GM18951 (cell line): ENCODE results near the gene ASPM.

ENCODE experiments used
- POLR2A ChIP-seq: IDR thresholded peaks from 4 replicates; pipeline ENCODE4 v1.6.1; 2011; ENCODE audit warnings: mild to moderate bottlenecking; ENCODE audit not compliant: insufficient read length, insufficient read depth; ENCODE audit errors: extremely low read depth
- in situ Hi-C: fragments of 300-500 bp; cut with MboI; formaldehyde crosslinking; loops from one replicate; pipeline ENCODE4 v1.12.0; 2022; ENCODE audit warnings: low sequenced_read_pairs, mixed read lengths, inconsistent platforms; ENCODE audit not compliant: unreplicated experiment

The ASPM gene

DNA sequence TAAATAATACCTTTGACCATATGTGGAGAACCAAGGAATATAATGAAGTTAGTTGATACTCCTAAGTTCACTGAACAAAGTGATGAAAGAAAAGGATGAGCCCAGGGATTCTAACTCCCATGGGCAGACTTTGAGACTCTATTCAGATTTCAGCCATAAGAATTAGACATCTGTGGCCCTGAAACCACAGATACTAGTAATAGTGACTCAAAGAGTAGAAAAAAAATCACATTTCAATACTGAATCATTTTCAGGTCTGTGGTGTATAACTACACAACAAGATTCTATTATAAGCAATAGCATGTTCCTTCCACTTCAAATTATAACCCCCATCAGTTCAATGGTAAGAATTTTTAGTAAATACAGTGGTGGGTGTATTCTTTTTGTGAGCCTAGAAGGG is 63.0 kb downstream of the ASPM start:
- TF ChIP-seq POLR2A, result no peak
- in situ Hi-C loops, result no loop called here

DNA sequence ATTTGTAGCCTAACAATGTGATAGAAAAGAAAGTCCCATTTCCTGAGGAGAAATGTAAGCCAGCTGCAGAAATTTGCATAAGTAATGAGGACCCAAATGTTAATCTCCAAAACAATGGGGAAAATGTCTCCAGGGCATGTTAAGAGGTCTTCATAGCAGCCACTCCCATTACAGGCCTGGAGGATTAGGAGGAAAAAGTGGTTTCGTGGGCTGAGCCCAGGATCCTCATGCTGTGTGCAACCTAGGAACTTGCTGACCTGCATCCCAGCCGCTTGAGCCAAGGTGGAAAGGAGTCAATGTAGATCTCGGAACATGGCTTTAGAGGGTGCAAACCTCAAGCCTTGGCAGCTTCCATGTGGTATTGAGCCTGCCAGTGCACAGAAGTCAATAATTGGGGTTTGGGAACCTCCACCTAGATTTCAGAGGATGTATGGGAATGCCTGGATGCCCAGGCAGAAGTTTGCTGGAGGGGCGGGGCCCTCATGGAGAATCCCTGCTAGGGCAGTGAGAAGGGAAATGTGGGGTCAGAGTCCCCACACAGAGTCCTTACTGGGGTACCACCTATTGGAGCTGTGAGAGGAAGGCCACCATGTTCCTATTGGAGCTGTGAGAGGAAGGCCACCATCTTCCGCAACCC is 65.2 kb downstream of the ASPM start:
- in situ Hi-C loops, result no loop called here
- TF ChIP-seq POLR2A, result no peak

DNA sequence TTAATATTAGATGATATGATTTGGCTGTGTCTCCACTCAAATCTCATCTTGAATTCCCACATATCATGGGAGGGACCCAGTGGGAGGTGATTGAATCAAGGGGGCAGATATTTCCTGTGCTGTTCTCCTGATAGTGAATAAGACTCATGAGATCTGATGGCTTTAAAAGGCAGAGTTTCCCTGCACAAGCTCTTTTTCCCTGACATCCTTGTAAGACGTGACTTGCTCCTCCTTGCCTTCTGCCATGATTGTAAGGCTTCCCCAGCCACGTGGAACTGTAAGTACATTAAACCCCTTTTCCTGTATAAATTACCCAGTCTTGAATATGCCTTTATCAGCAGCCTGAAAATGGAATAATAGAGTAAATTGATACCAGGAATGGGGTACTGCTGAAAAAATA is 66.1 kb downstream of the ASPM start:
- TF ChIP-seq POLR2A, result no peak
- in situ Hi-C loops, result no loop called here

DNA sequence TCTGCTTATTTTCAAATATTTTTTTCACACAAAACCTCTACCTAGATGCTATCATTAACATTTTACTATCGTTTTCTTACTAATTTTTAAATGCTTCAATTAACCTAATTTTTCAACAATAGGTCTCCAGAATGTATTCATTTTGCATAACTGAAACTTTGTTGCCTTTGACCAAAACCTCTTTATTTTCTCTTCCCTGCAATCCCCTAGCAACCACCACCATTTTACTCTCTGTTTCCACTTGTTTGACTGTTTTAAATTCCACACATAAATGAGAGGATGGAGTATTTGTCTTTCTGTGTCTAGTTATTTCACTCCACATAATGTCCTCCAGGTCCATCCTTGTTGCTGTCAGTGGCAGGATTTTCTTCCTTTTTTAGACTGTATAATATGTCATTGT is 69.9 kb downstream of the ASPM start:
- TF ChIP-seq POLR2A, result no peak
- in situ Hi-C loops, result no loop called here

DNA sequence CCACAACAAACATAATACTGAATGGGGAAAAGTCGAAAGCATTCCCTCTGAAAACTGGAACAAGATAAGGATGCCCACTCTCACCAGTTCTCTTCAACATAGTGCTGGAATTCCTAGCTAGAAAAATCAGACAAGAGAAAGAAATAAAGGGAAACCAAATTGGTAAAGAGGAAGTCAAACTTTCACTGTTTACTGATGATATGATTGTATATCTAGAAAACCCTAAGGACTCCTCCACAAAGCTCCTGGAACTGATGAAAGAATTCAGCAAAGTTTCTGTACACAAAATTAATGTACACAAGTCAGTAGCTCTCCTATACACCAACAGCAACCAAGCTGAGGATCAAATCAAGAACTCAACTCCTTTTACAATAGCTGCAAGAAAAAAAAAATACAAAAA is 72.5 kb downstream of the ASPM start:
- in situ Hi-C loops, result no loop called here
- no peak for TF ChIP-seq POLR2A

DNA sequence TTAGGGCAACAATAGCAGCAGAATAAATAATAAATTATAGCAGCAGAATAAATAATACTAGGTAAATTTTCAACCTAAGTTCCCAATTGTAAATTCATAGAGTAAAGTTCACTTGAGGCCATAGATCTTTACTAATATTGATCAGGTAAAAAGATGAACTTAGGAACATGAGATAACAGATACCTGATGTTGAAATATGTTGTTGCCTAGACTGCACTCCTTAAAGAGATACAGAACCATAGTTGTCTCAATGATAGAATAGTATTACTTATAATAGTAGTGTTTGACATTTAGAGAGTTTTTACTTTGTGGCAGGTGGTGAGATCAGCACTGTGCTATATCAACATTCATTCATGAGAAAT is 79.0 kb downstream of the ASPM start:
- in situ Hi-C loops, result no loop called here
- TF ChIP-seq POLR2A, result no peak

DNA sequence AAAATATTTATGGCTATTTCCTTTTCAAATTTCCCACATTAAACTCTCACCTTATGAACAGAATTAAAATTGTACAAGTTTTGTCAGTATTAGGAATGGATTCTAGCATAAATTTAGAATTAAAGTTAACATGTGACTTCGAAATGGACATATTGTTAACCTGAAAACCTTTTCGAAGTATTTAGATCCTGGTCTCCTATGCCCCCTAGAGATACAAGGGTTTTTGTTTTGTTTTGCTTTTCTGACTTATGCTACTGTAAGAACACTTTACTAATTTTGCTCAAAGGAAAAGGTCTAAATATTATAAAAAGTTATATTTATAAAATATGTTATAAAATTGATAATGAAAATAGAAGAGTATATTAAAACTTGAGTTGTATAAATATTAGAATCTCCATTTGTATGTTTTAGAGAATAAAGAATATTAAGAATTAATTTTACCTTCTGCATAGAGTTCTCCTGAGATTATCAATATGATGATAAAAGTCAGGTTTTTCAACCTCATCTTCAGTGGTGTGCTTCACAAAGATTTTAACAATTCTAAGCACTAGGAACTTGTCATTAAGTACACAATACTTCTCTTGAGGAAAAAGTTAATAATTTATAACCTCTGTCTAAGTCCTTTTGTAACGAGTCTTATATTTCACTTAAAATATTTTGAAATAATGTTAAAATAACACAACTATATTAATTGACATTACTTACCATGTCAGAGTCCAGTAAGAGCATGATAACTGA is 79.6 kb downstream of the ASPM start, which contains the start of gene F13B:
TSS of gene F13B (minus strand) at position 542 of the 738 bp plus-strand sequence. CDS start at position 505, 37 bp downstream.
- TF ChIP-seq POLR2A, result no peak
- in situ Hi-C loops, result no loop called here

DNA sequence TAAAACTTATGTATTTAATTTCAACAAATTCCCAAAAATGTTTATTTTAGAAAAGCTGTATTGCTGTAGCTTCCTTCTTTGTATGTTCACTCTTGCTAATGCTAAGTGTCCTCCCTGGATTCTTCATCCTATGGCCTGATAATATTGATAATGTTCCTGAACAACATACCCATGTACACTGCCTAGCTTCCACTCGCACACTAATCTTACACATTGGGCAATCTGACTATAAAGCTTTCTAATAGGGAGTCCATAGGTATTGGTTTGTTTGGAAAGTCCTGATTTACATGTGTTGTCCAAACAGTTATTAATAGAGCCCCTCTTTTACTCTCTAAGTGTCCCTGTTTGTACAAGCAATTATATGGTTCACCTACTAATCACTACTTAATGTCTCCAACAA is 80.2 kb downstream of the ASPM start:
- in situ Hi-C loops, result no loop called here
- TF ChIP-seq POLR2A, result no peak

DNA sequence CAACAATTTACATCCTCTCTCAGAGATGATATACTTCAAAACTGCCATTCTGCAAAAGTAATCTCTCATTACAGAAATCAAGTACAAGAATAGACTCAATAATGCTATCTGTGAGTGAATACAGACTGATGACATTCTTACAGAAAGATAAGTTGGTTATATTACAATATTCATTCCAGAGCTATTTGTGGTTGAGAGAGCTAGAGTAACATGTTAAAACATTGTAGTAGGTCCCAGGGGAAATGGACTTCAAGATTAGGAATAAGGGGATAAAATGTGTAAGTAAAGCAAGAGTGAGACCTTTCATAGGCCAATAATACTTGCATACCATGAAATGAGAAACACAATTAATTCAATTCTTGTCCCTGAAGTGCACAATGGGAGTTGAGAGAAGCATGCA is 80.9 kb downstream of the ASPM start:
- no peak for TF ChIP-seq POLR2A
- in situ Hi-C loops, result no loop called here

DNA sequence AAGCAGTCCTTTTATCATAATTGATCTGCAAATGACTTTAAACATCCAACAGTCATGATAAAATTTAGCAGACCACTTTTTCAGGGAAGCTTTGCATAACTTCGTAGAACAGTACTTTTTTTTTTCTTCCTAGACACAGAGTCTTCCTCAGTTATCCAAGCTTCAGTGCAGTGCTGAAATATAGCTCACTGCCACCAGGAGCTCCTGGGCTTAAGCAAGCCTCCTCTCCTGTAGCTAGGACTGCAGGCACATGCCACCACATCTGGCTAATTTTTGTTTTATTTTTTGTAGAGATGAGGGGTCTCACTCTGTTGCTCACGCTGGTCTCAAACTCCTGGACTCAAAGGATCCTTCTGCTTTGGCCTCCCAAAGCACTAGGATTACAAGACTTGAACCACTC is 83.3 kb downstream of the ASPM start:
- in situ Hi-C loops, result no loop called here
- TF ChIP-seq POLR2A, result no peak

DNA sequence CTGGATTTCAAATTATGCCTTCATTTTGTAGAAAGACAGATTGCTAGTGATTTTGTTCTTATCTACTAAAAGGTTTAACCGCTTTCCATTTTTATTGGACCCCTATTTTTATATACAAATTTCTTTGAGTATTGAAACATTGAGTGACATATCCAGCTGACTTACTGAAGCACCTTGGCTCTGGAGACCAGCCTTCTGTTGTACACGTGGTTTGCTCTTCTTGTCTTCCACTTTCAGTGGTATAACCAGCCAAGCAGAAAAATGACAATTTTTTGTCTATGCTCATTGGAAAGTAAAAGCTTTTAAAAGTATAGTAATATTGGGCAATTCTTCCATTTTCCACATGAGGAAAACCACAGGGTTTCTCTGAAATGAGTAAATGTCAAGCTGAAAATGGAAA is 83.8 kb downstream of the ASPM start:
- no peak for TF ChIP-seq POLR2A
- in situ Hi-C loops, result no loop called here

DNA sequence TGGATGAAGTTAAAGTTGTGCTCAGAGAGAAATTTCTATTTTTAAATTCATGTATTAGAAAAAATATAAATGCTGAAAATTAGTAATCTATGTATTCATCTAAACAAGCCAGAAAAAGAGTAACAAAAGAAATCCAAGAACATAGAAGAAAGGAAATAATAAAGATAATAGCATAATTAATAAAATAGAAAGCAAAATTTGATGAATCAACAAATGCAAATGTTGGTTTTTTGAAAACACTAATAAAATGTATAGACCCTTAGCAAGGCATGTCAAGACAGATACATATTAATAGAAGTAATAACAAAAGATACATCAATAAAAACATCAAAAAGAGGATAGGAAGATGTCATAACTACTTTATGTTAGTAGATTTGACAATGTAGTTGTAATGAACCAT is 97.4 kb downstream of the ASPM start:
- no peak for TF ChIP-seq POLR2A
- in situ Hi-C loops, result no loop called here

DNA sequence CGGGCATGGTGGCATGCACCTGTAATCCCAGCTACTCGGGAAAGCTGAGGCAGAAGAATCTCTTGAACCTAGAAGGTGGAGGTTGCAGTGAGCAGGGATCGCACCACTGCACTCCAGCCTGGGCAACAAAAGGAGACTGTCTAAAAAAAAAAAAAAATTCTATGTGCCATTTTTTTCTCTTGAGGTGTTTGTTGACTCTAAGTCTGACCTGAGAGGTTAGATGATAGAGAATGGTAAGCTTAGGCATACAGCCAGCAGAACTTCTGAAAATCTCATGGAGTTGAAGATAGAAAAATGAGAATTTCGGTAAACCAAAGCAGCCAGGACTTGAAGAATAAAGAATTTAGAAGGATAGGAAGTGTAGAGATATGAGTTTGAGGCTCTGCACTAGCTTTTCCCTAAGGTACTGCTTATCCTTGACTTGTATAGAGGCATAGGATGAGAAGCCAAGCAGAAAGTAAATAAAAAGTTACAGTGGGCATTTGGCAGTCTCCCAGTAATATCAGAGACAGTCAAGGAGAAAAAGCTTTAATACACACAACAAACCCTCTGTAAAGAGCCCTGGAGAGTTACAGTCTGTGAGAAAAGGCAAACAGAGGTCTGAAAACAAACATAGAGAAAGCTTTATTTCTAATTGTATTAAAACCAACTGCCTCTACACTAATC is 103.7 kb downstream of the ASPM start:
- no peak for TF ChIP-seq POLR2A
- in situ Hi-C loops, result no loop called here
